ENCODE measurements around the gene NLRP2B. TPM values are rescaled to one million over a fixed set of nuclear protein-coding genes. Genes with fewer than 3 reads are reported as not detected.
"Not testable (repeated sequence)": the region's sequence is repeated elsewhere in the genome, so short reads cannot be mapped to it uniquely, and the experiment has no call there.

The NLRP2B gene
- total and polyA plus RNA-seq, 2 donors from 2014 or later, result not detected

GRCh38 chrX:57641338-57641737, 38.7 kb downstream of the NLRP2B start:
- TF ChIP-seq CTCF (IDR thresholded peaks at IDR 0.05; ENCODE audit: borderline replicate concordance, extremely low read depth, insufficient read depth), result no peak
- Histone ChIP-seq H3K9ac (ENCODE audit: low read length in 3 of 3) (no peak overlapping the region), H3K9me3 (ENCODE audit: control insufficient read depth in 2 of 3, insufficient read depth in 1 of 3, low read length in 3 of 3) (no peaks in the 10 kb centered on the region), H3K4me3 (ENCODE audit: low read length in 3 of 3) (no peak overlapping the region), H3K4me1 (ENCODE audit: control insufficient read depth in 2 of 3, insufficient read depth in 2 of 3, low read depth in 1 of 3, low read length in 3 of 3) (no peaks in the 10 kb centered on the region), H3K36me3 (ENCODE audit: control insufficient read depth in 2 of 3, insufficient read depth in 3 of 3, low read length in 3 of 3) (no peaks in the 10 kb centered on the region), H3K27ac (ENCODE audit: low read depth in 2 of 2, low read length in 2 of 2) (no peak overlapping the region), H3K27me3 (ENCODE audit: control insufficient read depth, insufficient read depth, low read length) (no peaks in the 10 kb centered on the region)
- no peak for DNase-seq
- FAIRE-seq, result peak; percentile 39
- intact Hi-C loops (cut with DNase I), result no loop called here

DNA sequence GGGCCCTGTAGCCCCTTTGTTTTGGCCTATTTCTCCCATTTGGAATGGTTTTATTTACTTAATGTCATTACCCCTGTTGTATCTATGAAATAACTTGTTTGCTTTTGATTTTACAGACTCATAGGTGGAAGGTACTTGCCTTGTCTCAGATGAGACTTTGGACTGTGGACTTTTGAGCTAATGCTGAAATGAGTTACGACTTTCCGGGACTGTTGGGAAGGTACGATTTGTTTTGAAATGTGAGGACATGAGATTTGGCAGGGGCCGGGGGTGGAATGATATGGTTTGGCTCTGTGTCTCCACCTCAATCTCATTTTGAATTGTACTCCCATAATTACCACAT, 39.4 kb downstream of the NLRP2B start:
- Histone ChIP-seq H3K27me3 (ENCODE audit: control insufficient read depth, insufficient read depth, low read length) (no peaks in the 10 kb centered on the region), H3K36me3 (ENCODE audit: control insufficient read depth in 2 of 3, insufficient read depth in 3 of 3, low read length in 3 of 3) (no peaks in the 10 kb centered on the region), H3K4me1 (ENCODE audit: control insufficient read depth in 2 of 3, insufficient read depth in 2 of 3, low read depth in 1 of 3, low read length in 3 of 3) (no peaks in the 10 kb centered on the region), H3K27ac (ENCODE audit: low read depth in 2 of 2, low read length in 2 of 2) (no peak overlapping the region), H3K4me3 (ENCODE audit: low read length in 3 of 3) (no peak overlapping the region), H3K9me3 (ENCODE audit: control insufficient read depth in 2 of 3, insufficient read depth in 1 of 3, low read length in 3 of 3) (no peaks in the 10 kb centered on the region), H3K9ac (ENCODE audit: low read length in 3 of 3) (no peak overlapping the region)
- TF ChIP-seq CTCF (IDR thresholded peaks at IDR 0.05; ENCODE audit: borderline replicate concordance, extremely low read depth, insufficient read depth), result no peak
- intact Hi-C loops (cut with DNase I), result no loop called here
- no peak for FAIRE-seq
- DNase-seq, result no peak

GRCh38 chrX:57629438-57629837, 50.6 kb downstream of the NLRP2B start:
- intact Hi-C loops (cut with DNase I); FAIRE-seq; DNase-seq; H3K27me3 ChIP-seq (ENCODE audit: control insufficient read depth, insufficient read depth, low read length); H3K36me3 ChIP-seq (ENCODE audit: control insufficient read depth in 2 of 3, insufficient read depth in 3 of 3, low read length in 3 of 3); H3K4me1 ChIP-seq (ENCODE audit: control insufficient read depth in 2 of 3, insufficient read depth in 2 of 3, low read depth in 1 of 3, low read length in 3 of 3); H3K9me3 ChIP-seq (ENCODE audit: control insufficient read depth in 2 of 3, insufficient read depth in 1 of 3, low read length in 3 of 3); H3K4me3 ChIP-seq (ENCODE audit: low read length in 3 of 3); H3K9ac ChIP-seq (ENCODE audit: low read length in 3 of 3); H3K27ac ChIP-seq (ENCODE audit: low read depth in 2 of 2, low read length in 2 of 2): not testable (repeated sequence)

Other genes with a start within 250 kb of the NLRP2B start
- 9.4 TPM for gene ZXDB, start 88.2 kb downstream of the NLRP2B start, total RNA-seq
- gene ZXDB, start 88.2 kb downstream of the NLRP2B start, polyA plus RNA-seq (ENCODE audit: insufficient read depth, low read depth, low replicate concordance), result 2.3 TPM
- gene ZXDA, start 230.2 kb upstream of the NLRP2B start, total RNA-seq, result 7.7 TPM
- gene ZXDA, start 230.2 kb upstream of the NLRP2B start, polyA plus RNA-seq (ENCODE audit: insufficient read depth, low read depth, low replicate concordance), result 1.2 TPM